ENCODE results near the gene HMGA1. TPM values are rescaled to one million over a fixed set of nuclear protein-coding genes. Genes with fewer than 3 reads are reported as not detected.

The HMGA1 gene
- total and polyA plus RNA-seq, 2 of the 13 experiments (the other 11 are each of a cell fraction or from before 2014, with no cell fraction given): 117 to 145 TPM

GRCh38 chr6:34196116-34196832 lies 40.4 kb upstream of the HMGA1 start (continued):
- peak; percentile 42; the same call in 1 of the 2 replicates for TF ChIP-seq AKAP8 (CRISPR knock-in tag; IDR thresholded peaks at IDR 0.05)
- no peak for TF ChIP-seq ZNF232 (CRISPR knock-in tag; IDR thresholded peaks at IDR 0.05; ENCODE audit: borderline replicate concordance)
- TF ChIP-seq ZNF30 (CRISPR knock-in tag; IDR thresholded peaks at IDR 0.05): no peak
- TF ChIP-seq, protein P1, sequence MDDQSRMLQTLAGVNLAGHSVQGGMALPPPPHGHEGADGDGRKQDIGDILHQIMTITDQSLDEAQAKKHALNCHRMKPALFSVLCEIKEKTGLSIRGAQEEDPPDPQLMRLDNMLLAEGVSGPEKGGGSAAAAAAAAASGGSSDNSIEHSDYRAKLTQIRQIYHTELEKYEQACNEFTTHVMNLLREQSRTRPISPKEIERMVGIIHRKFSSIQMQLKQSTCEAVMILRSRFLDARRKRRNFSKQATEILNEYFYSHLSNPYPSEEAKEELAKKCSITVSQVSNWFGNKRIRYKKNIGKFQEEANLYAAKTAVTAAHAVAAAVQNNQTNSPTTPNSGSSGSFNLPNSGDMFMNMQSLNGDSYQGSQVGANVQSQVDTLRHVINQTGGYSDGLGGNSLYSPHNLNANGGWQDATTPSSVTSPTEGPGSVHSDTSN (CRISPR knock-in tag; IDR thresholded peaks at IDR 0.05; ENCODE audit: borderline replicate concordance): no peak
- 0 out of 2 replicates have a peak, but pooled peaks have one; percentile 10 for TF ChIP-seq CHCHD3 (CRISPR knock-in tag; IDR thresholded peaks at IDR 0.05)
- no peak for TF ChIP-seq ZFP37 (CRISPR knock-in tag; IDR thresholded peaks at IDR 0.05; ENCODE audit: borderline replicate concordance)
- TF ChIP-seq ZNF12 (CRISPR knock-in tag; IDR thresholded peaks at IDR 0.05): no peak
- TF ChIP-seq, protein P2, sequence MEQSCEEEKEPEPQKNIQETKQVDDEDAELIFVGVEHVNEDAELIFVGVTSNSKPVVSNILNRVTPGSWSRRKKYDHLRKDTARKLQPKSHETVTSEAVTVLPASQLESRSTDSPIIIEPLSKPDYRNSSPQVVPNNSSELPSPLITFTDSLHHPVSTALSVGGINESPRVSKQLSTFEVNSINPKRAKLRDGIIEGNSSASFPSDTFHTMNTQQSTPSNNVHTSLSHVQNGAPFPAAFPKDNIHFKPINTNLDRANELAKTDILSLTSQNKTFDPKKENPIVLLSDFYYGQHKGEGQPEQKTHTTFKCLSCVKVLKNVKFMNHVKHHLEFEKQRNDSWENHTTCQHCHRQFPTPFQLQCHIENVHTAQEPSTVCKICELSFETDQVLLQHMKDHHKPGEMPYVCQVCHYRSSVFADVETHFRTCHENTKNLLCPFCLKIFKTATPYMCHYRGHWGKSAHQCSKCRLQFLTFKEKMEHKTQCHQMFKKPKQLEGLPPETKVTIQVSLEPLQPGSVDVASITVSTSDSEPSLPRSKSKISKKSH (CRISPR knock-in tag; IDR thresholded peaks at IDR 0.05; ENCODE audit: borderline replicate concordance): peak; percentile 79; the same call in 1 of the 2 replicates
- TF ChIP-seq PAWR (CRISPR knock-in tag; IDR thresholded peaks at IDR 0.05; ENCODE audit: borderline replicate concordance): no peak
- no peak for TF ChIP-seq SRSF4 (IDR thresholded peaks at IDR 0.05; ENCODE audit: low read depth, low read length, poor library complexity, severe bottlenecking)
- TF ChIP-seq ZNF362 (CRISPR knock-in tag; IDR thresholded peaks at IDR 0.05; ENCODE audit: borderline replicate concordance): no peak
- no peak for TF ChIP-seq PRDM15 (CRISPR knock-in tag; IDR thresholded peaks at IDR 0.05)
- no peak for TF ChIP-seq NFE2L2 (IDR thresholded peaks at IDR 0.05; ENCODE audit: low read length)
- TF ChIP-seq JUN (CRISPR knock-in tag; IDR thresholded peaks at IDR 0.05): no peak
- TF ChIP-seq ZNF3 (CRISPR knock-in tag; IDR thresholded peaks at IDR 0.05): no peak
- TF ChIP-seq, protein P3, sequence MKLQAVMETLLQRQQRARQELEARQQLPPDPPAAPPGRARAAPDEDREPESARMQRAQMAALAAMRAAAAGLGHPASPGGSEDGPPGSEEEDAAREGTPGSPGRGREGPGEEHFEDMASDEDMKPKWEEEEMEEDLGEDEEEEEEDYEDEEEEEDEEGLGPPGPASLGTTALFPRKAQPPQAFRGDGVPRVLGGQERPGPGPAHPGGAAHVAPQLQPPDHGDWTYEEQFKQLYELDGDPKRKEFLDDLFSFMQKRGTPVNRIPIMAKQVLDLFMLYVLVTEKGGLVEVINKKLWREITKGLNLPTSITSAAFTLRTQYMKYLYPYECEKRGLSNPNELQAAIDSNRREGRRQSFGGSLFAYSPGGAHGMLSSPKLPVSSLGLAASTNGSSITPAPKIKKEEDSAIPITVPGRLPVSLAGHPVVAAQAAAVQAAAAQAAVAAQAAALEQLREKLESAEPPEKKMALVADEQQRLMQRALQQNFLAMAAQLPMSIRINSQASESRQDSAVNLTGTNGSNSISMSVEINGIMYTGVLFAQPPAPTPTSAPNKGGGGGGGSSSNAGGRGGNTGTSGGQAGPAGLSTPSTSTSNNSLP (IDR thresholded peaks at IDR 0.05; ENCODE audit: low read depth, low read length): no peak
- TF ChIP-seq KLF6 (CRISPR knock-in tag; IDR thresholded peaks at IDR 0.05): 0 out of 2 replicates have a peak, but pooled peaks have one; percentile 23
- TF ChIP-seq ATM (IDR thresholded peaks at IDR 0.05; ENCODE audit: borderline replicate concordance): no peak
- no peak for TF ChIP-seq ZFAT (CRISPR knock-in tag; conservative IDR thresholded peaks at IDR 0.05)
- TF ChIP-seq ZNF598 (CRISPR knock-in tag; IDR thresholded peaks at IDR 0.05; ENCODE audit: borderline replicate concordance): 0 out of 2 replicates have a peak, but pooled peaks have one; percentile 77

Measured in HepG2 (cell line).